NCI-H774 (cell line): Measurements from ENCODE around the gene GPBAR1.

ENCODE experiments used
- DNase-seq: peaks from one replicate; lab custom pipeline; 2025; lab: John Stamatoyannopoulos, UW

The GPBAR1 gene

DNA sequence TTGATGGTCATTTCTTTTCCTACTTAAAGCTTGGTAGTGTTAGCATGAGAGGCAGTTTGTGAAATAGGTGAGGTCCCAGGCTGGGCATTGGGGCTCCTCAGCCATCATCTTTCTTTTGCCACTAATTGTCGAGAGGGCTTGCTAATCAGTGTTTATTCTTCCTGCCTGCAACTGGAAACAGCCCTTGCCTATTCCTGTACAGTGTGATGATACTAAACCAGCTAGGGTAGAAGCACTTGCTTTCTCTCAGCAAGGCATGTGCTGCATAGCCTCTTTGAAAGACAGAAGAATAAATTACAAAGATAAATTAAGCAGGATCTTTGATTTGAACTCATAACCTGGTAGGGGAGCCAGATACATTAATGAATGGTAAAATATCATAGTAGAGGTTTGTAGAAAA, 16.6 kb upstream of the GPBAR1 start:
- no peak for DNase-seq

- DNase-seq: no peak
Measured at GRCh38 chr2:218244665-218245064, 16.1 kb upstream of the GPBAR1 start.

DNA sequence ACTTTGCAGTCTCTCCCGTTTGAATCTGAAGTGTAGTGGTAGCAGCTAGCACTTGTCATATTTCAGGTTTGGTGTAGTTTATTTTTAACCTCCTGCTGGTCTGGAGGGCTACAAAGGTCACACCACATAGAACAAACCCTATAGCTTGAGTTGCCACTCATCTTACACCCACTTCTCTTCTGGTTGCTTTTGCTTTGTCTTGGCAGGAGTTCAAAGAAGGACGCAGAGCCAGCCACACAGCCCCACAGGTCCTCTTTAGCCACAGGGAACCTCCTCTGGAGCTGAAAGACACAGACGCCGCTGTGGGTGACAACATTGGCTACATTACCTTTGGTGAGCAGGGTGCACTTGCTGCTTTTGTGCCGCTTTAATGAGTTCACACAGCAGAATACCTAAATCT, 15.6 kb upstream of the GPBAR1 start:
- no peak for DNase-seq

DNA sequence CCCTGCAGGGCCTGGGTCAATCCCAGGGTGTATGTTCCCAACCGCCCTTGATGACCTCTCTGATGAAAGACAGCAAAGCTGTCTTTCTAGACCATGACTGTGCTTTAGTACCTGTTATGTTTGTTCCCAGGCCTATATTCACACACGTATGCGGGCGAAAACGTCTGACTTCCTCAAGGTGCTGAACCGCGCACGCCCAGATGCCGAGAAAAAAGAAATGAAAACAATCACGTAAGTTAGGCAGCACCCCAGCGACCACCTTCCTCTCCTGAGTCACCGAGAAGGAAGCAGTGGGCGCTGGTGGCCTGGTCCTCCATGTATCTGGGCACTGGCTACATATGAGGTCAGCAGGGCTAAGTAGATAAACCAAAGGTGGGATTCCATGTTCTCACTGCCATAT, 11.1 kb upstream of the GPBAR1 start:
- DNase-seq: no peak

GRCh38 chr2:218252509-218253231, 8.1 kb upstream of the GPBAR1 start:
- DNase-seq: no peak

GRCh38 chr2:218253232-218253625, 7.6 kb upstream of the GPBAR1 start:
- no peak for DNase-seq

GRCh38 chr2:218255446-218255845, 5.4 kb upstream of the GPBAR1 start:
- DNase-seq: no peak

- no peak for DNase-seq
Measured at GRCh38 chr2:218256612-218257350, 4.0 kb upstream of the GPBAR1 start.

GRCh38 chr2:218257390-218257981, 3.3 kb upstream of the GPBAR1 start:
- no peak for DNase-seq

DNA sequence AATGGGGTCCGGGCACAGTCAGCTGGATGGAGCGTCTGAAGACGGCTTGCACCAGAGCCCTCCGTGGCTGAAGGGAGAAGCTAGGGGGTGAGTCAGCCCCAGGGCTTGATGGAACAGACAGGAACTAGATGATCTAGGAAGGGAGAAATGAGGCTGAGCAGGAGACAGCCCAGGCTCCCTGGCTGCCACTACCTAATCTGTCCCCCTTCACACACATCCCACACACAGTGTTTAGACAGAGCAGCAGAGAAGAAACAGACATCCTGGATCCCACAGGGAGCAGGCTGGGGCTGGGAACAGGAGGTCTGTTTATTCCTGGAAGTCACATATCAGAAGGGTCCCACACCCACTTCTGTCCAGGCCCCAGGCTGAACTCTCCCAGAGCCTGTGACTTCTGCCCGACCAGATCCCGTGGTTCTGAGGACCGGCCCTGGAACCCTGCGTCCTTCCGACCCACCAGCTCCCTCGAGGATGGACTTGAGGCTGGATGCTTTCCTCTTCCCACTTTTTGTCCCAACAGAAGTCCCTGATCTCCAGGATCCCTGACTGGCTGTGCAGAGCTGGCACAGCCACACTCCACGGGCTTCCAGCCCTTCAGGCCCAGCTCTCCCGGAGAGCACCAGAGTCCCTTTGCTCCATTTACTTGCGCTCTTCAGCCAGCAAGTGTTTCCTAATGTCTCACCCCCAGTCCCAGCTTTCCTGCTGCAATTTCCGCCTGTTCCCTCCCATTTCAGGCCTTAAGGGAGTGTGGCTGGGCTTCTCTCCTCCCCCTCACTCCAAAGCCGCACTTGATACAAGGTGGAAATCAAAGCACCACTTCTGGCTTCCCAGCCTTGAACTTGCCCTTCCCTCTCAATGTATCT, 1.5 kb upstream of the GPBAR1 start:
- no peak for DNase-seq

- no peak for DNase-seq
Measured at GRCh38 chr2:218260166-218260565, 649 bp upstream of the GPBAR1 start.

GRCh38 chr2:218261423-218262236, 815 bp downstream of the GPBAR1 start:
- no peak for DNase-seq

GRCh38 chr2:218262237-218262600, 1.4 kb downstream of the GPBAR1 start:
- no peak for DNase-seq

DNA sequence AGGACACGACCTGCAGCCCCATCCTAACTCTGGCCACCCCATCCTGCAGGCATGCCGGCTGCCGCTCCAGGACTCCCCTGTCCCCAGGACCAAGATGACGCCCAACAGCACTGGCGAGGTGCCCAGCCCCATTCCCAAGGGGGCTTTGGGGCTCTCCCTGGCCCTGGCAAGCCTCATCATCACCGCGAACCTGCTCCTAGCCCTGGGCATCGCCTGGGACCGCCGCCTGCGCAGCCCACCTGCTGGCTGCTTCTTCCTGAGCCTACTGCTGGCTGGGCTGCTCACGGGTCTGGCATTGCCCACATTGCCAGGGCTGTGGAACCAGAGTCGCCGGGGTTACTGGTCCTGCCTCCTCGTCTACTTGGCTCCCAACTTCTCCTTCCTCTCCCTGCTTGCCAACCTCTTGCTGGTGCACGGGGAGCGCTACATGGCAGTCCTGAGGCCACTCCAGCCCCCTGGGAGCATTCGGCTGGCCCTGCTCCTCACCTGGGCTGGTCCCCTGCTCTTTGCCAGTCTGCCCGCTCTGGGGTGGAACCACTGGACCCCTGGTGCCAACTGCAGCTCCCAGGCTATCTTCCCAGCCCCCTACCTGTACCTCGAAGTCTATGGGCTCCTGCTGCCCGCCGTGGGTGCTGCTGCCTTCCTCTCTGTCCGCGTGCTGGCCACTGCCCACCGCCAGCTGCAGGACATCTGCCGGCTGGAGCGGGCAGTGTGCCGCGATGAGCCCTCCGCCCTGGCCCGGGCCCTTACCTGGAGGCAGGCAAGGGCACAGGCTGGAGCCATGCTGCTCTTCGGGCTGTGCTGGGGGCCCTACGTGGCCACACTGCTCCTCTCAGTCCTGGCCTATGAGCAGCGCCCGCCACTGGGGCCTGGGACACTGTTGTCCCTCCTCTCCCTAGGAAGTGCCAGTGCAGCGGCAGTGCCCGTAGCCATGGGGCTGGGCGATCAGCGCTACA, 2.1 kb downstream of the GPBAR1 start:
- DNase-seq: no peak

- no peak for DNase-seq
Measured at GRCh38 chr2:218263817-218264641, 3.2 kb downstream of the GPBAR1 start.

- DNase-seq: no peak
Measured at GRCh38 chr2:218264773-218265561, 4.2 kb downstream of the GPBAR1 start.

GRCh38 chr2:218265626-218266025, 4.8 kb downstream of the GPBAR1 start:
- DNase-seq: no peak

GRCh38 chr2:218266316-218266979, 5.6 kb downstream of the GPBAR1 start:
- DNase-seq: no peak
